Endothelial cell of umbilical vein (primary cell): Measurements from ENCODE around the gene RCAN1. TPM values are rescaled to one million over a fixed set of nuclear protein-coding genes. Genes with fewer than 3 reads are reported as not detected.

Source experiments
- BruUV-seq: library from RNA; stranded (reverse); fragments of 400-500 nt; replicated peaks from 2 replicates; lab custom pipeline; 2021; lab: Mats Ljungman, UMichigan
- CTCF ChIA-PET: fragments of 300-600, 350-600 bp; sonication (Branson Sonifier 250); formaldehyde crosslinking; loops from one replicate; lab custom pipeline; 2021; ENCODE audit warnings: antibody characterized with exemption, inconsistent platforms; lab: Charles Lee
- POLR2A ChIA-PET: fragments of 300-600, 350-600 bp; sonication (Branson Sonifier 250); formaldehyde crosslinking; loops from one replicate; lab custom pipeline; 2021; ENCODE audit warnings: antibody characterized with exemption, inconsistent platforms; lab: Charles Lee
- DNase-seq: peaks from one replicate; pipeline ENCODE4 v3.0.0-alpha.2; 2011; ENCODE audit warnings: low read depth, low spot score
- FAIRE-seq: peaks from 2 replicates; lab custom pipeline; 2011; peaks lifted over from hg19 to GRCh38; lab: Jason Lieb, UNC
- H2AFZ ChIP-seq: 2 replicates; pipeline ENCODE4 v1.6.0; 2012; ENCODE audit warnings: low read depth, low read length, control low read depth, inconsistent platforms
- H3K27ac ChIP-seq: 2 replicates; pipeline ENCODE4 v1.5.1; 2011; ENCODE audit warnings: low read depth, mild to moderate bottlenecking, control low read depth, low read length, moderate library complexity; ENCODE audit not compliant: insufficient read depth
- H3K27me3 ChIP-seq, 2 experiments: 2 replicates each; pipeline versions ENCODE4 v1.6.0 to v1.6.1; 2011; ENCODE audit warnings: low read length in 2 of 2, mixed read lengths in 1 of 2; ENCODE audit not compliant: control insufficient read depth in 2 of 2, insufficient read depth in 2 of 2
- H3K36me3 ChIP-seq, 2 experiments: 2 replicates in 1 of 2; 3 replicates in 1 of 2; pipeline ENCODE4 v1.5.1; 2011; ENCODE audit warnings: low read length in 2 of 2, mild to moderate bottlenecking in 1 of 2, moderate library complexity in 1 of 2; ENCODE audit not compliant: control insufficient read depth in 2 of 2, insufficient read depth in 2 of 2; ENCODE audit errors: extremely low read depth in 1 of 2
- H3K4me1 ChIP-seq: 3 replicates; pipeline ENCODE4 v1.5.1; 2011; ENCODE audit warnings: mild to moderate bottlenecking, low read length; ENCODE audit not compliant: control insufficient read depth, insufficient read depth; ENCODE audit errors: extremely low read depth
- H3K4me2 ChIP-seq: 2 replicates; pipeline ENCODE4 v1.6.1; 2011; ENCODE audit warnings: low read length, control low read depth, mixed read lengths; ENCODE audit not compliant: insufficient read depth
- H3K4me3 ChIP-seq, 3 experiments: fragments of 200-600 bp in 1 of 3; sonication (generic), shearing (Covaris generic) in 1 of 3; replicated peaks in 1 of 3; 2 replicates each; pipeline ENCODE4 v1.5.1; 2011 to 2016; ENCODE audit warnings: control low read depth in 3 of 3, low read length in 3 of 3, mild to moderate bottlenecking in 2 of 3, inconsistent platforms in 1 of 3, low read depth in 1 of 3, moderate library complexity in 1 of 3; ENCODE audit not compliant: insufficient read depth in 1 of 3
- H3K79me2 ChIP-seq: 2 replicates; pipeline ENCODE4 v1.6.0; 2012; ENCODE audit warnings: low read length, inconsistent platforms; ENCODE audit not compliant: control insufficient read depth, insufficient read depth
- H3K9ac ChIP-seq: replicated peaks from 2 replicates; pipeline ENCODE3; 2011; ENCODE audit warnings: low read length, control low read depth; ENCODE audit not compliant: insufficient read depth; ENCODE audit errors: extremely low read depth
- H3K9me1 ChIP-seq: replicated peaks from 3 replicates; pipeline ENCODE4 v1.6.0; 2011; ENCODE audit warnings: mild to moderate bottlenecking, low read length; ENCODE audit not compliant: control insufficient read depth, insufficient read depth; ENCODE audit errors: extremely low read depth
- H3K9me3 ChIP-seq: replicated peaks from 2 replicates; pipeline ENCODE4 v1.5.1; 2012; ENCODE audit warnings: low read length, inconsistent platforms; ENCODE audit not compliant: control insufficient read depth, insufficient read depth
- H4K20me1 ChIP-seq: replicated peaks from 2 replicates; pipeline ENCODE3; 2011; ENCODE audit warnings: mild to moderate bottlenecking, low read length; ENCODE audit not compliant: control insufficient read depth, insufficient read depth; ENCODE audit errors: extremely low read depth
- CTCF ChIP-seq, 2 donors: IDR thresholded peaks; 1 replicate in 1 of 2; 2 replicates in 1 of 2; pipeline ENCODE4 v1.5.1; 2011; ENCODE audit warnings: low read length in 2 of 2, mild to moderate bottlenecking in 2 of 2, moderate library complexity in 2 of 2, control low read depth in 1 of 2, inconsistent platforms in 1 of 2, low read depth in 1 of 2; ENCODE audit not compliant: insufficient read depth in 1 of 2; ENCODE audit errors: extremely low read depth in 1 of 2
- EZH2 ChIP-seq: IDR thresholded peaks from 2 replicates; pipeline ENCODE4 v1.6.1; 2012; ENCODE audit warnings: borderline replicate concordance, low read depth, mild to moderate bottlenecking, moderate library complexity, low read length, inconsistent platforms; ENCODE audit not compliant: severe bottlenecking
- FOS ChIP-seq: IDR thresholded peaks from 2 replicates; pipeline ENCODE4 v1.6.1; 2011; ENCODE audit warnings: mild to moderate bottlenecking, low read length, moderate library complexity, borderline replicate concordance; ENCODE audit not compliant: insufficient read depth
- GATA2 ChIP-seq: IDR thresholded peaks from 2 replicates; pipeline ENCODE4 v1.7.0; 2011; ENCODE audit warnings: low read depth, mild to moderate bottlenecking, moderate library complexity, mixed read lengths, low read length; ENCODE audit not compliant: insufficient read length, insufficient read depth
- JUN ChIP-seq: IDR thresholded peaks from 2 replicates; pipeline ENCODE4 v1.6.1; 2011; ENCODE audit warnings: borderline replicate concordance, low read depth; ENCODE audit not compliant: insufficient read length, insufficient read depth
- MAX ChIP-seq: IDR thresholded peaks from 2 replicates; pipeline ENCODE4 v1.6.1; 2011; ENCODE audit not compliant: insufficient read depth, insufficient read length
- MYC ChIP-seq: IDR thresholded peaks from one replicate; pipeline ENCODE4 v1.6.1; 2011; ENCODE audit warnings: mild to moderate bottlenecking, low read depth, low read length
- POLR2A ChIP-seq: IDR thresholded peaks from 2 replicates; pipeline ENCODE4 v1.6.1; 2012; ENCODE audit warnings: low read depth, mild to moderate bottlenecking, control low read depth, low read length
- POLR2AphosphoS5 ChIP-seq: IDR thresholded peaks from 2 replicates; pipeline ENCODE4 v1.6.1; 2012; ENCODE audit warnings: low read depth, mild to moderate bottlenecking, control low read depth, low read length, moderate library complexity; ENCODE audit not compliant: insufficient read depth
- dilution Hi-C: fragments of 300-500 bp; cut with MboI; formaldehyde crosslinking; loops from one replicate; pipeline ENCODE4 v1.15.0; 2019; ENCODE audit warnings: low sequenced_read_pairs; ENCODE audit not compliant: extremely low pct_ligation_motif_present
- intact Hi-C: fragments of 100-400 bp; cut with micrococcal nuclease; formaldehyde crosslinking; loops from one replicate; pipeline ENCODE4 v1.10.0; 2022
- polyA plus RNA-seq, 4 experiments: library from polyadenylated mRNA; depleted of rRNA in 3 of 4; stranded (reverse) in 3 of 4; unstranded in 1 of 4; fragments of >200 nt; gene quantifications; 2 replicates each; pipeline versions ENCODE4 v1.2.1 to v1.2.3, GENCODE V29; 2011 to 2012; ENCODE audit warnings: missing spikeins in 1 of 4
- total RNA-seq: library from RNA; stranded (reverse); gene quantifications from 2 replicates; pipeline ENCODE4 v1.2.3, GENCODE V29; 2021

Gene RCAN1
- total and polyA plus RNA-seq, 2 donors (not counting 3 experiments of a cell fraction or from before 2014, with no cell fraction given), result 9.7 to 16.5 TPM

- H3K9me1 ChIP-seq, result no peaks in the 10 kb centered on the region
- H3K4me3 ChIP-seq, result no peak overlapping the region
- TF ChIP-seq MAX (no peak), EZH2 (no peak), JUN (no peak), GATA2 (no peak), MYC (no peak), CTCF (IDR thresholded peaks at IDR 0.05; ENCODE audit: extremely low read depth in 1 of 2, insufficient read depth in 1 of 2, low read depth in 1 of 2, low read length in 2 of 2) (no peak), POLR2A (no peak), POLR2AphosphoS5 (no peak), FOS (no peak)
- no peak overlapping the region for H3K9ac ChIP-seq
- no TSS peak for BruUV-seq
- H3K27me3 ChIP-seq, result no peaks in the 10 kb centered on the region
- intact Hi-C loops (no loop called here), dilution Hi-C loops (no loop called here)
- peaks cover 5 to 22% of the 10 kb centered on the region in 2 experiments for H3K36me3 ChIP-seq
- DNase-seq (no peak), FAIRE-seq (no peak)
- no peak overlapping the region for H3K27ac ChIP-seq
- peaks cover 17% of the 10 kb centered on the region for H3K4me1 ChIP-seq
- H2AFZ ChIP-seq, result no peak overlapping the region
- peaks cover 13% of the 10 kb centered on the region for H3K79me2 ChIP-seq
- no peaks in the 10 kb centered on the region for H4K20me1 ChIP-seq
- H3K9me3 ChIP-seq, result no peaks in the 10 kb centered on the region
- no peak overlapping the region for H3K4me2 ChIP-seq
- POLR2A ChIA-PET, result no interaction called here
- CTCF ChIA-PET, result interaction anchor here (2.4 to 6.0 kb wide), 3 partner anchors 11 to 61 kb away, joined by 11 to 77 read pairs (median 31); no protein-coding TSS in a partner anchor
These were observed 93.4 kb downstream of the RCAN1 start for GRCh38 chr21:34521561-34521960.
